PC-3 (cell line): ENCODE results near the gene SVIL. TPM values are rescaled to one million over a fixed set of nuclear protein-coding genes. Genes with fewer than 3 reads are reported as not detected.
"Not testable (repeated sequence)": the region's sequence is repeated elsewhere in the genome, so short reads cannot be mapped to it uniquely, and the experiment has no call there.

Source experiments
- ATAC-seq: fragments of 200-7000 bp; cut with Tn5 transposase; 2 replicates; pipeline ENCODE4 v1.9.1; 2020; ENCODE audit warnings: mild to moderate bottlenecking, moderate library complexity
- BruUV-seq: library from RNA; stranded (reverse); fragments of 400-500 nt; replicated peaks from 2 replicates; lab custom pipeline; 2021; lab: Mats Ljungman, UMichigan
- CTCF ChIA-PET: fragments of 300-600 bp; sonication (Branson Sonifier 250); formaldehyde crosslinking; loops from one replicate; lab custom pipeline; 2022; ENCODE audit warnings: antibody characterized with exemption; lab: Charles Lee
- POLR2A ChIA-PET: fragments of 300-600 bp; sonication (Branson Sonifier 250); formaldehyde crosslinking; loops from one replicate; lab custom pipeline; 2022; ENCODE audit warnings: antibody characterized with exemption; ENCODE audit not compliant: unreplicated experiment; lab: Charles Lee
- DNase-seq: peaks from one replicate; pipeline ENCODE4 v3.0.0-alpha.2; 2015
- H2AFZ ChIP-seq: fragments of 300-600 bp; sonication (generic); 2 replicates; pipeline ENCODE4 v1.6.0; 2016; ENCODE audit warnings: antibody characterized with exemption, low read length
- H3F3A ChIP-seq: fragments of 300-600 bp; sonication (generic); one replicate; pipeline ENCODE4 v1.6.0; 2017; ENCODE audit warnings: antibody characterized with exemption, low read length, control low read depth, mild to moderate bottlenecking; ENCODE audit not compliant: unreplicated experiment
- H3K27ac ChIP-seq: fragments of 300-600 bp; sonication (generic); 2 replicates; pipeline ENCODE4 v1.5.1; 2016; ENCODE audit warnings: mild to moderate bottlenecking, low read length
- H3K27me3 ChIP-seq: fragments of 300-600 bp; sonication (generic); 2 replicates; pipeline ENCODE4 v1.6.1; 2016; ENCODE audit warnings: low read length, mixed read lengths
- H3K36me3 ChIP-seq: fragments of 300-600 bp; sonication (generic); 2 replicates; pipeline ENCODE4 v1.6.1; 2016; ENCODE audit warnings: low read depth, mixed run types, low read length, mixed read lengths
- H3K4me1 ChIP-seq: fragments of 300-600 bp; sonication (generic); 2 replicates; pipeline ENCODE4 v1.5.1; 2016; ENCODE audit warnings: low read length; ENCODE audit not compliant: insufficient read depth
- H3K4me2 ChIP-seq: fragments of 300-600 bp; sonication (generic); 2 replicates; pipeline ENCODE4 v1.6.0; 2016; ENCODE audit warnings: low read length
- H3K4me3 ChIP-seq: fragments of 300-600 bp; sonication (generic); 2 replicates; pipeline ENCODE4 v1.5.1; 2016; ENCODE audit warnings: mild to moderate bottlenecking, low read length, mixed read lengths
- H3K79me2 ChIP-seq: fragments of 300-600 bp; sonication (generic); 2 replicates; pipeline ENCODE4 v1.6.1; 2017; ENCODE audit warnings: low read length, mixed read lengths
- H3K9ac ChIP-seq: fragments of 300-600 bp; sonication (generic); 2 replicates; pipeline ENCODE4 v1.6.0; 2016; ENCODE audit warnings: mild to moderate bottlenecking, low read length
- H3K9me2 ChIP-seq: fragments of 300-600 bp; sonication (generic); replicated peaks from 2 replicates; pipeline ENCODE4 v1.6.1; 2016; ENCODE audit warnings: mixed run types, low read length, mixed read lengths
- H3K9me3 ChIP-seq: fragments of 300-600 bp; sonication (generic); 2 replicates; pipeline ENCODE4 v1.6.1; 2016; ENCODE audit warnings: low read length, mixed read lengths
- H4K20me1 ChIP-seq: fragments of 300-600 bp; sonication (generic); 2 replicates; pipeline ENCODE4 v1.6.1; 2016; ENCODE audit warnings: low read length, mixed read lengths
- CTCF ChIP-seq: fragments of 300-600 bp; sonication (generic); conservative IDR thresholded peaks from 2 replicates; pipeline ENCODE4 v1.5.1; 2017; ENCODE audit warnings: antibody characterized with exemption, low read depth, mild to moderate bottlenecking, low read length
- EZH2 ChIP-seq: fragments of 300-600 bp; sonication (generic); IDR thresholded peaks from one replicate; pipeline ENCODE4 v1.6.1; 2017; ENCODE audit warnings: antibody characterized with exemption, mild to moderate bottlenecking, low read length; ENCODE audit not compliant: unreplicated experiment
- EZH2phosphoT487 ChIP-seq: fragments of 300-600 bp; sonication (generic); IDR thresholded peaks from 2 replicates; pipeline ENCODE4 v1.6.1; 2018; ENCODE audit warnings: mild to moderate bottlenecking, antibody characterized with exemption, low read length, borderline replicate concordance
- intact Hi-C: fragments of 100-400 bp; cut with micrococcal nuclease; formaldehyde crosslinking; loops from 2 replicates; pipeline ENCODE4 v1.9.0; 2023
- total RNA-seq: library from RNA; depleted of rRNA; stranded (reverse); fragments of >200 nt; gene quantifications from 2 replicates; pipeline ENCODE4 v1.2.3, GENCODE V29; 2014

SVIL gene
- total RNA-seq, 1 experiment from 2014 or later: 19.2 TPM

DNA sequence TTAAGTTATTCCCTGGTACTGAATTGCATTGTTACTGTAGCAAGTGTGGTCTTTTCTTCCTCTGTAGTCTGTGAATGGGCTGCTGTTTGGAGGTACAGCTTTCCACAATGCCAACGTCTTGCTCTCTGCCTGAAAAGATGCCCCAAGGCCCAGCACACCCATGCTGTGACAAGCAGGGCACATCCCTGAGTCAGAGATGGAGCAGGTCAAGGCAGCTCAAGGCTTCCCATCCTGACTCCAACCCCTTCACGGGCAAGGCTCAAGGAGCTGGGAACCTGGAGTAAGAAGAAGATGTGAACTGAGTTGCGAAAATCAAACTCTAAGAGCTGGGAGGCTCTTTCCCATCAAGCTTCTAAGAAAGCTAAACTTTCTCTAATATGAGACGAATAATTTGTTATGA is 27.2 kb downstream of the SVIL start:
- intact Hi-C loops: no loop called here

GRCh38 chr10:29606693-29607092 is 28.1 kb downstream of the SVIL start:
- POLR2A ChIA-PET, H3K27ac ChIP-seq, H3K9me2 ChIP-seq, H3K79me2 ChIP-seq, H3F3A ChIP-seq, DNase-seq, BruUV-seq, H3K4me3 ChIP-seq, H3K4me1 ChIP-seq, H3K27me3 ChIP-seq, H3K4me2 ChIP-seq, H2AFZ ChIP-seq, intact Hi-C loops, H3K9ac ChIP-seq, ATAC-seq, H4K20me1 ChIP-seq, H3K36me3 ChIP-seq, H3K9me3 ChIP-seq, CTCF ChIA-PET: not testable (repeated sequence)

More for the DNA sequence above, 27.2 kb downstream of the SVIL start:
- DNase-seq (no peak), ATAC-seq (no peak)
- TF ChIP-seq EZH2 (no peak), CTCF (no peak), EZH2phosphoT487 (no peak)
- H3K9me2 ChIP-seq: no peaks in the 10 kb centered on the region
- no peaks in the 10 kb centered on the region for H3K9me3 ChIP-seq
- H3K27me3 ChIP-seq: no peaks in the 10 kb centered on the region
- H3K36me3 ChIP-seq: no peaks in the 10 kb centered on the region
- H3K4me3 ChIP-seq: no peak overlapping the region
- BruUV-seq: no TSS peak
- H3K9ac ChIP-seq: no peak overlapping the region
- POLR2A ChIA-PET: no interaction called here
- CTCF ChIA-PET: no interaction called here
- no peaks in the 10 kb centered on the region for H4K20me1 ChIP-seq
- H3K4me1 ChIP-seq: no peaks in the 10 kb centered on the region
- no peak overlapping the region for H2AFZ ChIP-seq
- no peak overlapping the region for H3K4me2 ChIP-seq
- H3K27ac ChIP-seq: no peak overlapping the region
- H3F3A ChIP-seq: no peaks in the 10 kb centered on the region
- no peaks in the 10 kb centered on the region for H3K79me2 ChIP-seq

DNA sequence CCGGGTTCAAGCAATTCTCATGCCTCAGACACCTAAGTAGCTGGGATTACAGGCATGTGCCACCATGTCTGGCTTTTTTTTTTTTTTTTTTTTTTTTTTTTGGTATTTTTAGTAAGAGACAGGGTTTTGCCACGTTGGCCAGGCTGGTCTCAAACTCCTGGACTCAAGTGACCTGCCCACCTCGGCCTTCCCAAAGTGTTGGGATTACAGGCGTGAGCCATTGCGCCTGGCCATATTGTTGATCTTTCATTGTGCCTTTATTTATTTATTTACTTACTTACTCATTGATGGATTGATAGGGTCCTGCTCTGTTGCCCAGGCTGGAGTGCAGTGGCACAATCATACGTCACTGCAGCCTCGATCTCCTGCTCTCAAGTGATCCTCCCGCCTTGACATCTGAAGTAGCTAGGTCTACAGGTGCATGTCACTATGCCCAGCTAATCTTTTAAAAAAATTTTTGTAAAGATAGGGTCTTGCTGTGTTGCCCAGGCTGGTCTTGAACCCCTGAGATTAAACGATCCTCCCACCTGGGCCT is 30.4 kb downstream of the SVIL start:
- no peaks in the 10 kb centered on the region for H3F3A ChIP-seq
- no peak overlapping the region for H3K4me2 ChIP-seq
- no peak overlapping the region for H3K4me3 ChIP-seq
- no peak overlapping the region for H3K27ac ChIP-seq
- intact Hi-C loops: no loop called here
- ATAC-seq: no peak
- DNase-seq: no peak
- CTCF ChIA-PET: no interaction called here
- H2AFZ ChIP-seq: no peak overlapping the region
- H3K9me2 ChIP-seq: no peaks in the 10 kb centered on the region
- no peaks in the 10 kb centered on the region for H3K4me1 ChIP-seq
- H3K27me3 ChIP-seq: no peaks in the 10 kb centered on the region
- no peaks in the 10 kb centered on the region for H3K9me3 ChIP-seq
- POLR2A ChIA-PET: no interaction called here
- H3K9ac ChIP-seq: no peak overlapping the region
- H3K36me3 ChIP-seq: no peaks in the 10 kb centered on the region
- no peaks in the 10 kb centered on the region for H4K20me1 ChIP-seq
- BruUV-seq: no TSS peak
- TF ChIP-seq EZH2 (no peak), CTCF (no peak), EZH2phosphoT487 (no peak)
- H3K79me2 ChIP-seq: no peaks in the 10 kb centered on the region
